GM18951 (cell line): Measurements from ENCODE around the gene RELCH.

Source experiments
- POLR2A ChIP-seq: IDR thresholded peaks from 4 replicates; pipeline ENCODE4 v1.6.1; 2011; ENCODE audit warnings: mild to moderate bottlenecking; ENCODE audit not compliant: insufficient read length, insufficient read depth; ENCODE audit errors: extremely low read depth
- in situ Hi-C: fragments of 300-500 bp; cut with MboI; formaldehyde crosslinking; loops from one replicate; pipeline ENCODE4 v1.12.0; 2022; ENCODE audit warnings: low sequenced_read_pairs, mixed read lengths, inconsistent platforms; ENCODE audit not compliant: unreplicated experiment

The RELCH gene

GRCh38 chr18:62245177-62245576 lies 58.1 kb downstream of the RELCH start:
- in situ Hi-C loops: no loop called here
- TF ChIP-seq POLR2A: no peak

GRCh38 chr18:62245699-62246098 lies 58.6 kb downstream of the RELCH start:
- in situ Hi-C loops: no loop called here
- no peak for TF ChIP-seq POLR2A

GRCh38 chr18:62248313-62248712 lies 61.3 kb downstream of the RELCH start:
- no peak for TF ChIP-seq POLR2A

GRCh38 chr18:62249478-62250097 lies 62.5 kb downstream of the RELCH start:
- in situ Hi-C loops: no loop called here
- TF ChIP-seq POLR2A: no peak

More at GRCh38 chr18:62248313-62248712, 61.3 kb downstream of the RELCH start:
- in situ Hi-C loops: no loop called here

- TF ChIP-seq POLR2A: no peak
These were observed 63.4 kb downstream of the RELCH start for GRCh38 chr18:62250475-62250874.

GRCh38 chr18:62258093-62258492 lies 71.0 kb downstream of the RELCH start:
- TF ChIP-seq POLR2A: no peak
- in situ Hi-C loops: no loop called here

More at GRCh38 chr18:62250475-62250874, 63.4 kb downstream of the RELCH start:
- in situ Hi-C loops: no loop called here

- in situ Hi-C loops: no loop called here
- no peak for TF ChIP-seq POLR2A
These were observed 71.6 kb downstream of the RELCH start for GRCh38 chr18:62258616-62259015.

- TF ChIP-seq POLR2A: no peak
- in situ Hi-C loops: no loop called here
These were observed 75.0 kb downstream of the RELCH start for GRCh38 chr18:62262061-62262460.

GRCh38 chr18:62264984-62265383 lies 77.9 kb downstream of the RELCH start:
- no peak for TF ChIP-seq POLR2A
- in situ Hi-C loops: no loop called here

- TF ChIP-seq POLR2A: no peak
- in situ Hi-C loops: no loop called here
These were observed 90.0 kb downstream of the RELCH start for GRCh38 chr18:62277045-62277444.

- no peak for TF ChIP-seq POLR2A
- in situ Hi-C loops: no loop called here
These were observed 92.5 kb downstream of the RELCH start for GRCh38 chr18:62279561-62279960.

GRCh38 chr18:62280058-62280457 lies 93.0 kb downstream of the RELCH start:
- TF ChIP-seq POLR2A: no peak
- in situ Hi-C loops: no loop called here

- in situ Hi-C loops: no loop called here
- no peak for TF ChIP-seq POLR2A
These were observed 93.7 kb downstream of the RELCH start for GRCh38 chr18:62280786-62281185.

GRCh38 chr18:62281684-62282083 lies 94.6 kb downstream of the RELCH start:
- TF ChIP-seq POLR2A: no peak
- in situ Hi-C loops: no loop called here
